ENCODE measurements around the gene ZNF8. TPM values are rescaled to one million over a fixed set of nuclear protein-coding genes. Genes with fewer than 3 reads are reported as not detected.
A peak's percentile ranks its signal among the peaks of the same experiment; 100 is the strongest.

The ZNF8 gene
- total RNA-seq (10 to 100 TPM in 2 of 7 donors, 1 to 10 TPM in 5; 6.6 to 10.7 (median 8.5) TPM), polyA plus RNA-seq (1 to 10 TPM in 1 of 3 donors, under 1 TPM in 2; 0.91 to 1.8 (median 0.91) TPM)
- long read RNA-seq, donor 1, full-length matches to known transcripts: 3 of 3 reads
- long read RNA-seq, donor 1, partial matches to known transcripts: 0 of 3 reads
- long read RNA-seq, donor 1, other reads (novel, unspliced or antisense): 0 of 3 reads
- long read RNA-seq, donor 2: 0 reads

DNA sequence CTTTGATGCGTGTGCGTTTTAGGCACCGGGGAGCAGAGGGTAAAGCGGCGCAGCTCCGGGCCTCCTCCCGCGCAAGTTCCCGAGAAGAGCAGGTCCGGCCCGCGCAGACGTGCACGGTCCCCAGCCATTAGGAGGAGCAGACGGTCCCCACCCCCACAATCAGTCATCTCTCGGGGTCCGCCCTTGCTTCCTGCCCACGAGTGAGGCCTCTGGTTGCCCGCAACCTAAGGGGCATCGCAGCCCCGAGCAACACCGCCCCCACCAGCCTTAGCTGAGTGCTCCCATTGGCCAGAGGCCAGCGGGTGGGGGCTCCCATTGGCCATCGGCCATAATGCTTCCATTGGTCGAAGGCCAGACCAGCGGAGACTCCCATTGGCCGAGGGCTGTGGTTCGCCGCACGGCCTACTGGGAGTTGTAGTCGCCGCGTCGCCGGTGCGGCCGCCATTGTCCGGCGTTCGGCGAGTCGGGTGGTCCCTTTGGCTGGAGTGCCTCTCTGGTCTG is at the start of gene ZNF8:
TSS of gene ZNF8 (plus strand) at position 415 of the 501 bp plus-strand sequence. CDS start 127 bp downstream, outside the sequence.
- H3K4me3 ChIP-seq: peak within 1 kb of the TSS; percentile 70 to 98 (median 87)
- TF ChIP-seq POLR2AphosphoS5 (IDR thresholded peaks at IDR 0.05) (peak; percentile 95 to 98 (median 96)), POLR2A (IDR thresholded peaks at IDR 0.05) (peak in 1 of 3 donors; percentile 66)
- TF ChIP-seq, protein P1, sequence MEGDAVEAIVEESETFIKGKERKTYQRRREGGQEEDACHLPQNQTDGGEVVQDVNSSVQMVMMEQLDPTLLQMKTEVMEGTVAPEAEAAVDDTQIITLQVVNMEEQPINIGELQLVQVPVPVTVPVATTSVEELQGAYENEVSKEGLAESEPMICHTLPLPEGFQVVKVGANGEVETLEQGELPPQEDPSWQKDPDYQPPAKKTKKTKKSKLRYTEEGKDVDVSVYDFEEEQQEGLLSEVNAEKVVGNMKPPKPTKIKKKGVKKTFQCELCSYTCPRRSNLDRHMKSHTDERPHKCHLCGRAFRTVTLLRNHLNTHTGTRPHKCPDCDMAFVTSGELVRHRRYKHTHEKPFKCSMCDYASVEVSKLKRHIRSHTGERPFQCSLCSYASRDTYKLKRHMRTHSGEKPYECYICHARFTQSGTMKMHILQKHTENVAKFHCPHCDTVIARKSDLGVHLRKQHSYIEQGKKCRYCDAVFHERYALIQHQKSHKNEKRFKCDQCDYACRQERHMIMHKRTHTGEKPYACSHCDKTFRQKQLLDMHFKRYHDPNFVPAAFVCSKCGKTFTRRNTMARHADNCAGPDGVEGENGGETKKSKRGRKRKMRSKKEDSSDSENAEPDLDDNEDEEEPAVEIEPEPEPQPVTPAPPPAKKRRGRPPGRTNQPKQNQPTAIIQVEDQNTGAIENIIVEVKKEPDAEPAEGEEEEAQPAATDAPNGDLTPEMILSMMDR (IDR thresholded peaks at IDR 0.05 in 8 of 11, conservative IDR thresholded peaks at IDR 0.05 in 3 of 11): peak in 6 of 11 experiments; percentile 13 to 31 (median 20)
- peaks cover 8 to 46% (median 23%) of the 10 kb centered on the region in 6 donors for H3K4me1 ChIP-seq
- H3K27me3 ChIP-seq (replicated peaks in 1 of 7): no peaks in the 10 kb centered on the region
- H3K27ac ChIP-seq: peak within 1 kb of the TSS; percentile 82 to 93 (median 90)
- 0 to 1% (median 0%) methylated on average over 24 to 42 of the region's 42 CpGs for WGBS, 5 donors
- H3K36me3 ChIP-seq: peaks cover 0 to 38% (median 22%) of the 10 kb centered on the region in 6 donors
- peaks cover 0 to 61% (median 39%) of the 10 kb centered on the region in 8 donors for H3K9me3 ChIP-seq
- peak; percentile 98 for DNase-seq
- intact Hi-C loops (cut with DNase I; ENCODE audit: low total_unique reads): no loop called here

DNA sequence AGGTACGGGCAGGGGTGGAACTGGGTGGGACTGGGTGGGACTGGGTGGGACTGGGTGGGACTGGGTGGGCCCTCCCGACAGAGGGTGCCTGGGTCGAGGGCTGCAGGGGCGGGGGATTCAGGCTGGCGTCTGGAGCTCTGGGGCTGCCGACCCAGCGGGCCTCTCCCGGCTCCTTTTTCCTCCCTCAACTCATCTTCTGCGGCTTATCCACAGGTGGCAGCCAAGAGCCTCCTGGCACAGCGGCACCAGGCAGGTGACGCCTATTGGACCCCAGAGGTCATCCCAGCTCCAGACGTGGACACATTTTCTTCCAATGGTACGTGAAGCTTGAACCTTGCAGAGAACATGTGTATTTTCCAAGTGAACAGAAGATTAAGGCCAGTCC is 49.5 kb upstream of the ZNF8 start:
- no peaks in the 10 kb centered on the region for H3K27me3 ChIP-seq (replicated peaks in 1 of 7)
- H3K4me3 ChIP-seq: peak overlapping the region; percentile 65 to 89 (median 80)
- intact Hi-C loops (cut with DNase I; ENCODE audit: low total_unique reads): no loop called here
- peaks cover 3 to 87% (median 78%) of the 10 kb centered on the region in 8 donors for H3K9me3 ChIP-seq
- peaks cover 8 to 26% (median 16%) of the 10 kb centered on the region in 6 donors for H3K4me1 ChIP-seq
- DNase-seq: no peak
- WGBS, 5 donors: 27 to 44% (median 30%) methylated on average over 7 to 13 of the region's 13 CpGs
- TF ChIP-seq POLR2AphosphoS5 (IDR thresholded peaks at IDR 0.05): no peak
- TF ChIP-seq, protein P1 (IDR thresholded peaks at IDR 0.05 in 8 of 11, conservative IDR thresholded peaks at IDR 0.05 in 3 of 11): peak in 2 of 11 experiments; percentile 3 to 8
- H3K36me3 ChIP-seq: peaks cover 12 to 50% (median 46%) of the 10 kb centered on the region in 6 donors
- H3K27ac ChIP-seq: peak overlapping the region in 7 of 8 donors; percentile 72 to 88 (median 85)

DNA sequence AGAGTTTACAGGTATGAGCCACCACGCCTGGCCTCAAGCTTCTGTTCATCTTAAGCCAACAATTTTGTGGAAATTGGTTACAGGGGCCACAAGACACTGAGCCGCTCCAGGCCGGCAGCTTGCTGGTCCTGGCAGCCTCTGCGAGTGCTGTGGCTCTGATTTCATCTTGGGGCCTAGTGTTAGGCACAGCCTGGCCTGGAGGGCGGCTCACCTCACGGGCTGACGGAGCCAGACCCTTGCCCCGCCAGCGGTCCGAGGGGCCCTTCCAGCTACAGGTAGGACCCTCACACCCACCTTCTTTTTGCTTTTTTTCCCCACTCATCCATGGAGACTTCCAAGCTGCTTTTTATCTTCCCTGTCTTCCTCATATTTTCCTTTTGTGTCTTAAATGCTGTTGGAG is 41.4 kb upstream of the ZNF8 start:
- intact Hi-C loops (cut with DNase I; ENCODE audit: low total_unique reads): no loop called here
- H3K36me3 ChIP-seq: peaks cover 24 to 100% (median 90%) of the 10 kb centered on the region in 6 donors
- H3K9me3 ChIP-seq: peaks cover 25 to 100% (median 100%) of the 10 kb centered on the region in 8 donors

More for the DNA sequence above, 41.4 kb upstream of the ZNF8 start:
- no peak overlapping the region for H3K27ac ChIP-seq
- H3K4me1 ChIP-seq: no peaks in the 10 kb centered on the region
- DNase-seq: no peak
- no peak for TF ChIP-seq POLR2A (IDR thresholded peaks at IDR 0.05)
- TF ChIP-seq, protein P1 (IDR thresholded peaks at IDR 0.05 in 8 of 11, conservative IDR thresholded peaks at IDR 0.05 in 3 of 11): no peak
- no peak for TF ChIP-seq POLR2AphosphoS5 (IDR thresholded peaks at IDR 0.05)
- 95 to 99% (median 98%) methylated on average over 10 of the region's 10 CpGs for WGBS, 5 donors
- H3K4me3 ChIP-seq: peak overlapping the region in 1 of 8 donors; percentile 2
- H3K27me3 ChIP-seq (replicated peaks in 1 of 7): no peaks in the 10 kb centered on the region
